Measurements from ENCODE around the gene SLC45A2. TPM values are rescaled to one million over a fixed set of nuclear protein-coding genes. Genes with fewer than 3 reads are reported as not detected.
"Not testable (repeated sequence)": the region's sequence is repeated elsewhere in the genome, so short reads cannot be mapped to it uniquely, and the experiment has no call there.

Gene SLC45A2, protein sequence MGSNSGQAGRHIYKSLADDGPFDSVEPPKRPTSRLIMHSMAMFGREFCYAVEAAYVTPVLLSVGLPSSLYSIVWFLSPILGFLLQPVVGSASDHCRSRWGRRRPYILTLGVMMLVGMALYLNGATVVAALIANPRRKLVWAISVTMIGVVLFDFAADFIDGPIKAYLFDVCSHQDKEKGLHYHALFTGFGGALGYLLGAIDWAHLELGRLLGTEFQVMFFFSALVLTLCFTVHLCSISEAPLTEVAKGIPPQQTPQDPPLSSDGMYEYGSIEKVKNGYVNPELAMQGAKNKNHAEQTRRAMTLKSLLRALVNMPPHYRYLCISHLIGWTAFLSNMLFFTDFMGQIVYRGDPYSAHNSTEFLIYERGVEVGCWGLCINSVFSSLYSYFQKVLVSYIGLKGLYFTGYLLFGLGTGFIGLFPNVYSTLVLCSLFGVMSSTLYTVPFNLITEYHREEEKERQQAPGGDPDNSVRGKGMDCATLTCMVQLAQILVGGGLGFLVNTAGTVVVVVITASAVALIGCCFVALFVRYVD
- total RNA-seq (2014; rRNA removed; shearing (Covaris generic)) = not detected in 2 replicates

DNA sequence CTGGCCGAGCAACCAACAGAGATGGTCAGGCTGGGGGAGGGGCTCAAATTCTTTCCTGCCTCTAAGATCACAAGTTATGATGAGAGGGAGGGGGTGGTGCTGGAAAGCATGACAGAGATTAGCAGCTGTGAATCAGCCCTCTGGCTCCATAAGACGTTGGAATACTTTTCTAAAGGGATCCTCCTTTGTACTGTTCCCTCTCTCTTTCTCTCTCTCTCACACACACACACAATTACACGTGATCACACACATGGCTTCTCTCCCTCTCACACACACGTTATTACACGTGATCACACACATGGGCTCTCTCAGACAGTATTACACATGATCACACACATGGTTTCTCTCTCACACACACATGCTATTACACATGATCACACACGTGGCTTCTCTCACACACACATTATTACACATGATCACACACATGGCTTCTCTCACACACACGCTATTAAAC is at the start of gene SLC45A2:
TSS of gene SLC45A2 (minus strand) at position 23 of the 454 bp plus-strand sequence. CDS start 110 bp downstream, outside the sequence.
- DNase-seq (ENCODE audit: low read depth) = no peak

DNA sequence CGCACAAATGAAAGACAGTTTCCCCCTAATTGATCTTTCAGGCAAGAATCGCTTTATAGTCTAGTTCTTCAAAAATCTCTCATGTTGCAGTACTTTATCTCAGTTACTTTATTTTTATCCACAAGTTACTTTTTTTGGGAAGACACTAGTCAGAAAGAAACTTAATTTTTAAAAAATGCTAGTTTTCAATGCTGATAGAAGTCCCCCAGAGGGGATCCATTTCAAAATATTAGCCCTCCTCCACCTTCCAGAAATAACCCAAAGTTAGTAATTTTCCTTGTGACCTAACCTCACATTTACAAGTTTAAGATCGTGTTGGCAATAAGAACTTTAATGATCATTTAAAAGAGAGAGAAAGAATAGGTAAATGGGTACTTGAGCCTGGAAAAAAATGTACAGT is 47.5 kb upstream of the SLC45A2 start:
- no peak for DNase-seq (ENCODE audit: low read depth)

DNA sequence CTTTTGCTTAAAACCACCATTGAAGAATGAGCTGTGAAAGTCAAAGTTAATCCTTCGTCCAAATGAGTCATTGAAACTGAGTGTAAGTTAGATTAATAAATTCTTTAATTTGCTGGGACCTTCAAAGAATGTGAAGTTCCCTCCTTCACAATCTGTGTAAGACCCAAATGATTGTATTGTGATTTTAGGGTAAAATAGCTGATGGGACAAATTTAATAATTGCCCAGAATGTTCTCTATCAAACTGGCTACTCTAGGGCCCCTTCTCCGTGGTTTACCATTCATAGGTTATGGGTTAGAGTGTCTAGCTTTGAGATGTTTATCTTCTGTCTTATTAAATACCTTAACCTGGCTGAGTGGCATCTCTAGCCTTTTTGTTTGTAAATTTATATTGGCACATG is 46.6 kb upstream of the SLC45A2 start:
- no peak for DNase-seq (ENCODE audit: low read depth)

DNA sequence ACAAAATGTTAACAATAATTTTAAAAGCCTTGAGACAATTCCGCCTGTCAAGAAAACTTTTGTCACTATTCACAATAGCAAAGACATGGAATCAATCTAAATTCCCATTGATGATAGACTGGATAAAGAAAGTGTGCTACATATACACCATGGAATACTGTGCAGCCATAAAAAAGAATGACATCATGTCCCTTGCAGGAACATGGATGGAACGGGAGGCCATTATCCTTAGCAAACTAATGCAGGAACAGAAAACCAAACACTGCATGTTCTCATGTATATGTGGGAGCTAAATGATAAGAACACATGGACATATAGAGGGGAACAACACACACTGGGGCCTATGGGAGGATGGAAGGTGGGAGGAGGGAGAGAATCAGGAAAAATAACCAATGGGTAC is 46.1 kb upstream of the SLC45A2 start:
- DNase-seq (ENCODE audit: low read depth) = not testable (repeated sequence)

DNA sequence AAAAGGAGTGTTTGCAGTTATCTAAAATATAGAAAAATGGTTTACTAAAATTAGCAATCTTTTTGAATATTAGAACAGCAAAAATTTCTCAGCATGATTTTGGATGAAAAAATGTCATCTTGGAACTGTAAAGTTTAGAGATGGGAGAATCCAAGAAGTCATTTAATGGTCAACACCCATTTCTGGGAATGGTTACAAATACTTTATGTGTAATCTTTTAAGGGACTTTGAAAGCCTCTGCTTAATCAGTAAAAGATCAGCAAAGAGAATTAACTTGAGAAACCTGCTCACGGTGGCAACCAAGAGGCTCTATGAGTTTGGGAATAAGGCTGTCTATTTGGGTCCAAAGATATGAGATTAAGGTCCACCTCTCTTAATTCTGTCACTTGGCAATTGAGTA is 45.6 kb upstream of the SLC45A2 start:
- DNase-seq (ENCODE audit: low read depth) = no peak

DNA sequence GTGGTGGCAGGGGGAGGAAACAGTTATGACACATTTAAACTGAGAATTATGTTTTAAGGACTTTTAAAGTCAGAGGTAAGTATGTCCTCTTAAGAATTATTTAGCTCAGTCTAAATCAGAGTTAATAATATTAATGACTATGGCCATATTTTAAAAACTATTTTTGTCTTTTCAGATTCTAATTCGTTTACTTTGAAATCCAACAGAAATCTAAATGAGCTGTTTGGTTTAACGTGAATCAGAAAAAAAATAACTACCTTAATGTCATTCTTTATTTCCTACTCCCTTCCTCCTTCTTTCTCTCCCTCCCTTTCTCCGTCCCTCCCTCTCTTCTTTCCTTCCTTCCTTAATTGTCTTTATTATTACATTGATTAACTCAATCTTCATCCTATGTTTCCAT is 43.9 kb upstream of the SLC45A2 start:
- DNase-seq (ENCODE audit: low read depth) = no peak

DNA sequence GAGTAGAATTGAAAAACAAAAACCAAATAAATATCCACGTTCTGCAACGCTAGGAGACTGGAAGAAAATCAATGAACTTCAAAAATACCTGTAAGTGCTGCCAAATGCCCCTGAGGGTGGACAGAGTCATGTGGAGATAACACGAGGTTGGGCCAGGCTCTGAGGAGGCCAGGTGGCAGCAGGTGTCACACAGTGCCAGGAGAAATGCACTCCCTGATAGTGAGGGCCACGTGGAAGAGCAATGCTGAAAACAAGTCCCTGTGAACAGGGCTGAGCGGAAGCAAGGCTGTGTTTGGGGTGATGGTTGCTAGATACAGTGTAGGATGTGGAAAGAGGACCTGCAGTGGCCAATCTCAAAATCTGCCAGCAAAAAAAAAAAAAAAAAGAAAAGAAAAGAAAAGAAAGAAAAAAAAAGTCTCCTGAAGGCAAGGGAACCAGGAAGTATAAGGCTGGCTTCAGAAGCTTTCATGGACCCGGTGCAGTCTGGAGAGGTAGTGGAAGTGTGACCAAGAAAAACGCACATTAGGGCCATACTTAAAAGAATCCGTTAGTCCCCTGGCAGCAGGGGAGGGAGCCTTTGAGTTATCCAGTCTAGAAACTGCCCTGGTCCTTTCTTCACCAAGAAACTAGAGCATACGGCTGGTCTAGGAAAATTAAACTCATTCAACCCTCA is 41.7 kb upstream of the SLC45A2 start:
- DNase-seq (ENCODE audit: low read depth) = no peak

DNA sequence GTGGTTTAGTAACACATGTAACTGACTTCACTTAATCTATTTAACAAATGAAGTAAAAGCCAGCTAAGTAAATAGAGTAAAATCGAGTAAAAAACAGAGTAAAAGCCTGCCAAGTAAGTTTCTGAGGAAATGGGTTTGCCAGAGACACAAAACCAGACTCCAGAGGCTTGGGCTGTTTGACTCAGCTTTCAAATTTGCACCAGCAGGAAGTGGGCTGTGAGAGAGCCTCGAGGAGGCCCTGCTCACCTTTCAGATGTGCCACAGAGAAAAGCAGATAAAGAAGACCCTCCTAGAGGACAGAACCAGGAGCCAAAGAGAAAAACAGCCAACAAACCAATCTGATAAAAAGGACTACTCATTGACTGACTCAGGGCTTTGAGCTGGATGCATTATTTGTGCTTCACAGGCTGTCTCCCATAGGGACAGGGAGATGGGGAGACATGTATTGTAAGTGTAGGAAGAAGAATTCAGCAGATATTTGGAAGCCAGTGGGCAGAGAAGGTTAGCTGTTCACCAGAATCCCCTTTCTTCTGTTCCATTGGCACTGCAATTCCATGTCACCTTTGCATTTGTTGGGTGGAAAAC is 37.7 kb upstream of the SLC45A2 start:
- peak; percentile 64 for DNase-seq (ENCODE audit: low read depth)

DNA sequence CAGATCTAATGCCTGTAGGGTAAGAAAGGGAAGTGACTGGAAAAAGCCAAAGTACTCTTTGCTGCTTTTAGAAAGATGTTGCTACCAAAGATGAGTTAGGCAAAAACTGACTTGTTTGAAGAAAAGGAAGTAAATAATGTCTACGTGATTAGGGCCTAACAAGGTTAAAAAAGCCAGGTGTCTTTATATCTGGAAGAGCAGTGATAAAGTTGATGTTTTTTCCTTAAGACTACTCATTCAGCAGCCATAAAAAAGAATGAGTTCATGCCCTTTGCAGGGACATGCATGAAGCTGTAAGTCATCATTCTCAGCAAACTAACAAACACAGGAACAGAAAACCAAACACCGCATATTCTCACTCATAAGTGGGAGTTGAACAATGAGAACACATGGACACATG is 36.8 kb upstream of the SLC45A2 start:
- no peak for DNase-seq (ENCODE audit: low read depth)

DNA sequence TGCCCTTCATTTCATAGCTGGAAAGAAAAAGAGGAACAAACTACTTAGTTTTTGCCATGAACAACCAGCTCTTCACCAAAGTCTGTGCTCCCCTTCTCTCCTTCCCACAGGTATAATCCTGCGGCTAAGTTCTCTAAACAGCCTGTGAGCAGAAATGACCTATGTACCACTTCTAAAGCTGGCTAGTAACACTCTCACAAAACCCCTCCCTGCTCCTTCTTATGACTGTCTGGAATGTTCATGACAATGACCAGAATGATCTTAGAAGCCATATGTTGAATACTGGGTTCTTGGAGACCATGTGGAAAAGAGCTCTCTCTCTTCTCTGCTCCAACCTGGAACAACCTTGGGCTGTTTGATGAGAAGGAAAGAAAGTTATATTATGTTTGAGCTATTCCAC is 36.2 kb upstream of the SLC45A2 start:
- DNase-seq (ENCODE audit: low read depth) = no peak

DNA sequence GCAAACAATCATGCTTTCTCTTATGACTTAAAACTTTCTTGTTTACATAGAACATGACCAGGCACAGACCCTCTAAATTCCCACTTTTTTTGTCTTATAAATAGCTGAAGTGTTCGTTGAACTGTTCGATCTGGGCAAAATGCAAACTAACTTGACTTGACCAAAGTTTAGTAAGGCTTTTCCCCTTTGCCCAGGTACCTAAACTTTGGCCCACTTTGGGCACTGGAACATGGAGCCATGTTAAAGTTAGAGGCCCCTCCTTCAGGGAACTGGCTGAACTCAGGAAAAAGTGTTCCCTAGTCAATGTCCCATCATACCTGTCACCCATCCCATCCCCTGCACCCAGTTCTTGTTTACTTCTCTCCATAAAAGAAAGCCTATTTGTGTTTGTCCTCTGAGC is 32.8 kb upstream of the SLC45A2 start:
- DNase-seq (ENCODE audit: low read depth) = no peak

DNA sequence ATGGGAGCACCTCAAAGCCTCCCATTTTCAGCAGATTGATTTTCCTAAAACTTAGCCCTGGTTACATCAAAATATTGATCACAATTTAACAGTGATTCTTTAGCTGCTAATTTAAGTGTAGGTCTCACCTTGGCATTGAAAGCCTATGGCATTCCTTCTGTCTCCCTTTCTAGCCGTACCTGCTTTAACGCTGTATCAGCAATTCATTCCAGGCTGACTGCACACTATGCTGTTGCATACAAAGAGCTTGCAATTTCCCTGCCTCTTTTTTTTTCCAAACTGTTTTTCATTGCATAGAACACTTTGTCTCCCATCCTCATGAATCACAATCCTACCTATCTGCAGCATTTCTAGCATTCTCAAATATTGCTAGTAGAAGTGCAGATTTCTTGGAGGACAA is 32.3 kb upstream of the SLC45A2 start:
- no peak for DNase-seq (ENCODE audit: low read depth)

DNA sequence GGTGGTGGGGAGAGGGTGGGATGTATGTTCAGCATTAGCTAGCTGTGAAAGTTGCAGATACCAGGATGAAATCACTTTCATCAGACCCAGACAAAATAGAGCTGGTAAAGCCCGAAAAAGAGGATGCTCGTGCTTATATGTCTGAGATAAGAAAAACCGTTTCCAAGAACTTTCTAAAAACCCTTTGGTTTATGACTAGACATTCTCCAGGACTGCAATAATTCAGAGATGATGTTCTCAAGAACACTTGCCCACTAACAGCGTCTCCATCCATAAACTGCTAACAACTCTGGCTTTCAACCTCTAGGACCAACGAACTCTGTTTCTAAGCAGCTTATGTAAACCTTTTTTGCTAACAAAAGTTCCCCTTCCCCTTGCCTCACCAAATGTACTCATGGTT is 31.7 kb upstream of the SLC45A2 start:
- no peak for DNase-seq (ENCODE audit: low read depth)

DNA sequence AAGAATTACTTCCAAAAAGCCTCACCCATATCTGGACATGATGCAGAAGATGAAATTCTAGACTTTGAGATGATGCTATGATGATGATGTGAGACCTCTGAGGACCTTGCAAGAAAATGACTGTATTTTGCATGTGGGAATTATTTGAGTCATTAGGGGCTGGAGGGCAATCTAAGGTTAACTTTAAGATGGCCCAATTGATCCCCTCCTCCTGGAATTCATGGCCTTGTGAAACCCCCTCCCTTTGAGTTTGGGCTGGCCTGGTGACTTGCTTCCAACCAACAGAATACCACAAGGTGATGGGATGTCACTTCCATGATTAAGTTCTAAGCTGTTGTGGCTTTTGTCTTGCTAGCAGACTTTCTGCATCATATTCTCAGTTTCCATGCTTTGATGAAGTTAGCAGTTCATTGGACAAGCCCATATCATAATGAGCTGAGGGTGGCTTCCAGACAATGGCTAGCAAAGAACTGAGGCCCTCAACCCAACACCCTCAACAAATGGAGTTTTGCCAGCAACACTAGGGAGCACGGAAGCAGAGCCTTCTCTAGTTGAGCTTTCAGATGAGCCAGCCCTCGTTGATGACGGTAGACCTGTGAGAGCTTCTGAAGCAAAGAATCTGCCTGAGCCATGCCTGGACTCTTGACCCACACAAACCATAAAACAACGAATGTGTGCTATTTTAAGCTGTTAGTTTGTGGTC is 30.8 kb upstream of the SLC45A2 start:
- DNase-seq (ENCODE audit: low read depth) = no peak

DNA sequence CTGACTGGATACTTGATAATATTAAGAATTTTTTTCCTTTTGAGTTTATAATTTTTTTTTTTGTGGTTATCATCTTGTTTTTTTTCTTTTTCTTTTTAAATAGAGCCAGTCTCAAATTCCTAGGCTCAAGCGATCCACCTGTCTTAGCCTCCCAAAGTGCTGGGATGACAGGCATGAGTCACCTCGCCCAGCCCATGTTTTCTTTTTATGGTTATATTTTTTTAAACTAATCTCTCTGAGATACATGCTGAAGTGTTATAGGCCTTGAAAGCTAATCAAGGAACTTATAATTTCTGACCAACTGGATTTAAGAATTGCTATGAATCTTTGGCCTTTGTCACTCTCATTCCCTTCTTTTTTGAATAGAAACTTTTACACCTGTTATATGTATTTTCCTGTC is 30.1 kb upstream of the SLC45A2 start:
- DNase-seq (ENCODE audit: low read depth) = no peak

DNA sequence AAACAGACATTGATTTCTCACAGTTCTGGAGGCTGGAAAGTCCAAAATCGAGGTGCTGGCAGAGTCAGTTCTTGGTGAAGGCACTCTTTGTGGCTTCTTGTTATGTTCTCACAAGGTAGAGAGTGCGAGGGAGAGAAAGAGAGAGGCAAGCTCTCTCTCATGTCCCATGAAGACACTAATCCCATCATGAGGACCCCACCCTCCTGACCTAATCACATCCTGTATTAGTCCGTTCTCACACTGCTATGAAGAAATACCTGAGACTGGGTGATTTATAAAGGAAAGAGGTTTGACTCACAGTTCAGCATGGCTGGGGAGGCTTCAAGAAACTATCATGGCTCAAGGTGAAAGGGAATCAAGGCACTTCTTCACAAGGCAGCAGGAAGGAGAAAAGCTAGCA is 29.1 kb upstream of the SLC45A2 start:
- DNase-seq (ENCODE audit: low read depth) = no peak

DNA sequence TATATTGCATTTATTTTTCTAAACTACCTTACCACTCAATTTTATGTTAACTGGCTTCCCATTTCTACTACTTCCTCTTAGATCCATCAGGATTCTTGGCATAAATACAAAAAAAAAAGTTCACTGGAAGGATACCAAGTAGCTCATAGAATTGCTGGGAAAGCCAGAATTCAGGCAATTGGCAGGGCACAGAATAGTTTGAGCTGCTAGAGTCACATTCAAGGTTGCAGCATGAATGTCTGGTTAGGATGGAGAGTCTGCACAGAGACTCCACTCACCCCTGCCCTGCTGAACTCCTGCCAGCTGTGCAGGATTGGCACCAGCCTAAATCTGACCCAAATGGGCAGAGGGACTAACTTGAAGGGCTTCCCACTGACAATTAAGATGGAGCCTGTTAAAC is 28.3 kb upstream of the SLC45A2 start:
- peak; percentile 50 for DNase-seq (ENCODE audit: low read depth)

DNA sequence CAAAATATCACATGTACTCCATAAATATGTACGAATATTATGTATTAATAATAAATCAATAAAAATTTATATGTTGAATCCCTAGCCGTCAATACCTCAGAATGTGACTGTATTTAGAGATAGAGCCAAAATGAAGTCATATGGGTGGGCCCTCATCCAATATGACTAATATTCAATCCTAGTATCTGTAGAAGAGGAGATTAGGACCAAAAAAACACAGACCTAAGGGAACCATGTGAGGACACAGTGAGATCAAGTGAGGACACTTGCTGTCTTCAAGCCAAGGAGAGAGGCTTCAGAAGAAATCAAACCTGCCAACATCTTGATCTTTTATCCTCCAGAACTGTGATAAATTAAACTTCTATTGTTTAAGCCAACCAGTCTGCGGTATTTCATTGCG is 27.0 kb upstream of the SLC45A2 start:
- no peak for DNase-seq (ENCODE audit: low read depth)

DNA sequence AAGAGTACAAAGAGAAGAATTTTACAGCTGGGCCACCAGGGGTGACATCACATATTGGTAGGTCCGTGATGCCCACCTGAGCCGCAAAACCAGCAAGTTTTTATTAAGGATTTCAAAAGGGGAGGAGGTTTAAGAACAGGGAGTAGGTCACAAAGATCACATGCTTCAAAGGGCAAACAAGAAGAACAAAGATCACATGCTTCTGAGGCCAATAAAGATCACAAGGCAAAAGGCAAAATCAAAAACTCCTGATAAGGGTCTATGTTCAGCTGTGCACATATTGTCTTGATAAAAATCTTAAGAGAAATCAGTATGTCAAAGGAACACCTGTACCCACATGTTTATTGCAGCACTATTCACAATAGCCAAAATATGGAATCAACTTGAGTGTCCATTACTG is 25.7 kb upstream of the SLC45A2 start:
- not testable (repeated sequence) for DNase-seq (ENCODE audit: low read depth)

DNA sequence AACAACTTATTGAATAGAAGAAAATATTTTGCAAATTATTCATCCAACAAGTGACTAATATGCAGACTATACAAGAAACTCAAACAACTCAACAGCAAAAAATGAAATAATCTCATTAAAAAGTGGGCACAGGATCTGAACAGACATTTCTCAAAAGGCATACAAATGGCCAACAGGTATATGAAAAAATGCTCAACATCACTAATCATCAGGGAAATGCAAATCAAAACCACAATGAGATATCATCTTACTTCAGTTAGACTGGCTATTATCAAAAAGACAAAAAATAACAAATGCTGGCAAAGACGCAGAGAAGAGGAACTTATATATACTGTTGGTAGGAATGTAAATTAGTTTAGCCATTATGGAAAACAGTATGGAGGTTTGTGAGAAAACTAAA is 25.1 kb upstream of the SLC45A2 start:
- DNase-seq (ENCODE audit: low read depth) = peak; percentile 18

DNA sequence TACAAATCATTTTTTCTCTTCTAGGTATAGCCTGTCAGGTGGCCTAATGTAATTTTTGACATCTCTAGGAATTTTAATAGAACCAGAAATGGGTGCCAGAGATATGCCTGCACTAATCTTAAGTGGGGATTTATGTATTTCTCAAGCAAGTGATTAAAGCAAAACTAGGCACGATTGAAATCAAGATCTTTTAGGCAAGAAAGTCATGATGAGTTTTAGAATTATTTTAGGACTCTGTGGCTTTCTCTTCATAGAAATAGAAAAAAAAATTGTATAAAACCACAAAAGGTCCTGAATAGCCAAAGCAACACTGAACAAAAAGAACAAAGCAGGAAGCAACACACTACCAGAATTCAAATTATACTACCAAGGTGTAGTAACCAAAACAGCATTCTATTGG is 24.3 kb upstream of the SLC45A2 start:
- peak; percentile 5 for DNase-seq (ENCODE audit: low read depth)

Measured in M059J (cell line).